ENCODE data around the gene OR7A10. TPM values are rescaled to one million over a fixed set of nuclear protein-coding genes. Genes with fewer than 3 reads are reported as not detected.

The OR7A10 gene
- not detected in 2 replicates for total RNA-seq (ENCODE audit: low replicate concordance)

GRCh38 chr19:14848822-14849221 lies at the start of gene OR7A10:
OR7A10 (minus strand) TSS chr19:14848922; CDS start chr19:14841877, 7,045 bp downstream.

GRCh38 chr19:14886032-14886431 lies 37.3 kb upstream of the OR7A10 start, which contains the start of gene OR7A17:
OR7A17 (minus strand) TSS chr19:14886132; CDS start chr19:14881355, 4,777 bp downstream.

GRCh38 chr19:14835011-14835410 lies 13.7 kb downstream of the OR7A10 start, which contains the start of the genes OR7A5 and OR7C1:
OR7A5 (minus strand) TSS chr19:14835185; CDS start chr19:14828241, 6,944 bp downstream.
OR7C1 (minus strand) TSS chr19:14835185; CDS start chr19:14800136, 35,049 bp downstream.

Other genes with a start within 250 kb of the OR7A10 start
- gene ADGRE3, start 174.1 kb downstream of the OR7A10 start, total RNA-seq (ENCODE audit: low replicate concordance): not detected in 2 replicates
- gene ZNF333, start 158.9 kb downstream of the OR7A10 start, total RNA-seq (ENCODE audit: low replicate concordance): 15.0 and 20.1 TPM in 2 replicates
- under 0.01 and 0.35 TPM in 2 replicates for gene ADGRE2, start 70.4 kb downstream of the OR7A10 start, total RNA-seq (ENCODE audit: low replicate concordance)
- not detected in 2 replicates for gene OR7A5, start 13.7 kb downstream of the OR7A10 start, total RNA-seq (ENCODE audit: low replicate concordance)
- not detected in 2 replicates for gene OR7C1, start 13.7 kb downstream of the OR7A10 start, total RNA-seq (ENCODE audit: low replicate concordance)
- not detected in 2 replicates for gene OR7A17, start 37.2 kb upstream of the OR7A10 start, total RNA-seq (ENCODE audit: low replicate concordance)
- gene OR7C2, start 92.6 kb upstream of the OR7A10 start, total RNA-seq (ENCODE audit: low replicate concordance): not detected in 2 replicates
- gene SLC1A6, start 130.9 kb upstream of the OR7A10 start, total RNA-seq (ENCODE audit: low replicate concordance): not detected in 2 replicates
- gene CASP14, start 200.6 kb upstream of the OR7A10 start, total RNA-seq (ENCODE audit: low replicate concordance): not detected in 2 replicates
- gene OR1I1, start 233.3 kb upstream of the OR7A10 start, total RNA-seq (ENCODE audit: low replicate concordance): not detected in 2 replicates